ENCODE measurements around the gene LAMB2. TPM values are rescaled to one million over a fixed set of nuclear protein-coding genes. Genes with fewer than 3 reads are reported as not detected.

LAMB2 gene
- total RNA-seq, 1 donor from 2014 or later, result 410 TPM

- ATAC-seq (peak; percentile 72 to 75), DNase-seq (peak; percentile 88)
- TF ChIP-seq CTCF (IDR thresholded peaks at IDR 0.05), result no peak
- peaks cover 21% of the 10 kb centered on the region for H3K36me3 ChIP-seq
- peak overlapping the region; percentile 95 for H3K27ac ChIP-seq
- no peaks in the 10 kb centered on the region for H3K9me3 ChIP-seq
- H3K27me3 ChIP-seq (ENCODE audit: low read depth), result no peaks in the 10 kb centered on the region
- peak overlapping the region; percentile 85 for H3K4me3 ChIP-seq
- intact Hi-C loops (cut with DNase I), result no loop called here
- peaks cover 44% of the 10 kb centered on the region for H3K4me1 ChIP-seq
Measured at GRCh38 chr3:49092938-49093852, 39.7 kb downstream of the LAMB2 start.

- DNase-seq (no peak), ATAC-seq (no peak)
- TF ChIP-seq CTCF (IDR thresholded peaks at IDR 0.05), result no peak
- H3K9me3 ChIP-seq, result no peaks in the 10 kb centered on the region
- H3K27me3 ChIP-seq (ENCODE audit: low read depth), result no peaks in the 10 kb centered on the region
- H3K36me3 ChIP-seq, result peaks cover 37% of the 10 kb centered on the region
- H3K4me3 ChIP-seq, result no peak overlapping the region
- H3K4me1 ChIP-seq, result no peaks in the 10 kb centered on the region
- intact Hi-C loops (cut with DNase I), result no loop called here
- no peak overlapping the region for H3K27ac ChIP-seq
Measured at GRCh38 chr3:49081429-49081828, 51.4 kb downstream of the LAMB2 start.

- Histone ChIP-seq H3K4me1 (no peaks in the 10 kb centered on the region), H3K4me3 (no peak overlapping the region), H3K9me3 (no peaks in the 10 kb centered on the region), H3K36me3 (peaks cover 55% of the 10 kb centered on the region), H3K27me3 (ENCODE audit: low read depth) (no peaks in the 10 kb centered on the region), H3K27ac (no peak overlapping the region)
- DNase-seq, result no peak
- no peak for ATAC-seq
- TF ChIP-seq CTCF (IDR thresholded peaks at IDR 0.05), result no peak
- intact Hi-C loops (cut with DNase I), result no loop called here
Measured at GRCh38 chr3:49079270-49079669, 53.6 kb downstream of the LAMB2 start.

- Histone ChIP-seq H3K9me3 (no peaks in the 10 kb centered on the region), H3K4me3 (no peak overlapping the region), H3K27me3 (ENCODE audit: low read depth) (no peaks in the 10 kb centered on the region), H3K36me3 (peaks cover 81% of the 10 kb centered on the region), H3K4me1 (no peaks in the 10 kb centered on the region), H3K27ac (no peak overlapping the region)
- no peak for ATAC-seq
- intact Hi-C loops (cut with DNase I), result no loop called here
- TF ChIP-seq CTCF (IDR thresholded peaks at IDR 0.05), result no peak
- DNase-seq, result no peak
Measured at GRCh38 chr3:49076646-49077045, 56.2 kb downstream of the LAMB2 start.

- no peak for TF ChIP-seq CTCF (IDR thresholded peaks at IDR 0.05)
- Histone ChIP-seq H3K27me3 (ENCODE audit: low read depth) (no peaks in the 10 kb centered on the region), H3K4me1 (no peaks in the 10 kb centered on the region), H3K4me3 (no peak overlapping the region), H3K36me3 (peaks cover 86% of the 10 kb centered on the region), H3K27ac (no peak overlapping the region), H3K9me3 (no peaks in the 10 kb centered on the region)
- DNase-seq, result no peak
- no peak for ATAC-seq
- intact Hi-C loops (cut with DNase I), result no loop called here
Measured at GRCh38 chr3:49076116-49076515, 56.7 kb downstream of the LAMB2 start.

Small RNAs within 50 kb of the gene (microRNA-seq; reads per million reads assigned to microRNA genes)
- not detected for gene MIR6890 (ENCODE audit: borderline number of aligned reads)

Other genes starting within 250 kb of the LAMB2 start
- 29.0 TPM for gene SLC25A20, start 234.2 kb downstream of the LAMB2 start, total RNA-seq
- gene ARIH2, start 214.2 kb downstream of the LAMB2 start, total RNA-seq, result 87.4 TPM
- gene P4HTM, start 142.8 kb downstream of the LAMB2 start, total RNA-seq, result 44.0 TPM
- 157 TPM for gene WDR6, start 125.7 kb downstream of the LAMB2 start, total RNA-seq
- 28.1 TPM for gene DALRD3, start 114.5 kb downstream of the LAMB2 start, total RNA-seq
- gene NDUFAF3, start 110.9 kb downstream of the LAMB2 start, total RNA-seq, result 85.6 TPM
- 112 TPM for gene IMPDH2, start 103.7 kb downstream of the LAMB2 start, total RNA-seq
- gene QRICH1, start 39.0 kb downstream of the LAMB2 start, total RNA-seq, result 85.4 TPM
- 198 TPM for gene QARS1, start 28.3 kb downstream of the LAMB2 start, total RNA-seq
- gene USP19, start 12.2 kb downstream of the LAMB2 start, total RNA-seq, result 60.4 TPM
- gene CCDC71, start 33.3 kb upstream of the LAMB2 start, total RNA-seq, result 23.4 TPM
- gene KLHDC8B, start 38.5 kb upstream of the LAMB2 start, total RNA-seq, result 34.8 TPM
- 10.0 TPM for gene C3orf62, start 144.2 kb upstream of the LAMB2 start, total RNA-seq
- gene USP4, start 207.0 kb upstream of the LAMB2 start, total RNA-seq, result 71.3 TPM
- gene GPX1, start 225.3 kb upstream of the LAMB2 start, total RNA-seq, result 450 TPM

Data from lower lobe of right lung (tissue), 2 donors.